Measurements from ENCODE around the gene CRYAA.
"Not testable (repeated sequence)": the region's sequence is repeated elsewhere in the genome, so short reads cannot be mapped to it uniquely, and the experiment has no call there.

- TF ChIP-seq CTCF, POLR2A (IDR thresholded peaks at IDR 0.05): not testable (repeated sequence)
Observed at GRCh38 chr21:43146637-43147036, 22.2 kb upstream of the CRYAA start.
